Psoas muscle (tissue), 8 donors: ENCODE measurements around the gene SPINK1. TPM values are rescaled to one million over a fixed set of nuclear protein-coding genes. Genes with fewer than 3 reads are reported as not detected.
"Not testable (repeated sequence)": the region's sequence is repeated elsewhere in the genome, so short reads cannot be mapped to it uniquely, and the experiment has no call there.

Source experiments
- ATAC-seq, 4 donors: fragments of 200-7000 bp; cut with Tn5 transposase; one replicate each; pipeline ENCODE4 v1.9.1; 2020; ENCODE audit warnings: moderate library complexity in 3 of 4, mild to moderate bottlenecking in 2 of 4
- DNase-seq, 2 donors: peaks; one replicate each; pipeline ENCODE4 v3.0.0-alpha.2; 2020
- H3K27ac ChIP-seq: fragments of 200-600 bp; one replicate; pipeline ENCODE4 v1.8.0; 2022
- H3K27me3 ChIP-seq, 3 donors: fragments of 200-600 bp in 1 of 3; one replicate each; pipeline versions ENCODE4 v1.6.1 to v1.8.0; 2013 to 2022; ENCODE audit warnings: low read length in 2 of 3, mild to moderate bottlenecking in 2 of 3, moderate library complexity in 1 of 3; ENCODE audit not compliant: insufficient read depth in 3 of 3
- H3K36me3 ChIP-seq, 2 donors: fragments of 200-600 bp in 1 of 2; one replicate each; pipeline versions ENCODE4 v1.6.1 to v1.8.0; 2013 to 2022; ENCODE audit warnings: low read depth in 1 of 2, mild to moderate bottlenecking in 1 of 2, moderate library complexity in 1 of 2; ENCODE audit not compliant: insufficient read depth in 1 of 2
- H3K4me1 ChIP-seq: fragments of 200-600 bp; one replicate; pipeline ENCODE4 v1.8.0; 2022
- H3K4me3 ChIP-seq: fragments of 200-600 bp; one replicate; pipeline ENCODE4 v1.8.0; 2022; ENCODE audit warnings: mild to moderate bottlenecking
- H3K9me3 ChIP-seq: fragments of 200-600 bp; one replicate; pipeline ENCODE4 v1.8.0; 2022
- CTCF ChIP-seq: fragments of 200-600 bp; IDR thresholded peaks from one replicate; pipeline ENCODE4 v1.8.0; 2022; ENCODE audit warnings: antibody characterized with exemption
- WGBS, 3 donors: extraction: QIAGEN DNeasy Blood & Tissue Kit; methylation state at CpG; one replicate each; pipeline versions ENCODE4 v1.1.6 to v1.1.7; 2013; 5-methylcytosine and 5-hydroxymethylcytosine counted together
- intact Hi-C, 2 donors: fragments of 100-400 bp; cut with DNase I; formaldehyde crosslinking; loops; one replicate each; pipeline versions ENCODE4 v1.11.0 to v1.14.2; 2022
- polyA plus RNA-seq, 3 donors: library from polyadenylated mRNA; stranded (reverse); fragments of 200-250 nt; gene quantifications; one replicate each; pipeline ENCODE4 v1.2.3, GENCODE V29; 2013
- total RNA-seq, 4 donors: library from RNA; stranded (reverse); fragmentation: NEBNext Ultra II Directional in 2 of 4; extraction: Animal tissue kit (Norgen Biotek cat#: 25700) in 2 of 4; gene quantifications; one replicate each; pipeline versions ENCODE4 v1.2.1 to v1.2.4, GENCODE V29; 2021 to 2023
- donor health status: healthy with polysubstance abuse.
- donor health status: DM: no; HTN: no; CAD: no; lungs with moderate emphysema.
- donor health status: Bipolar disorder and iron deficiency.
- donor health status: healthy.
- donor health status: DM: yes; HTN: yes; CAD: no.
- donor health status: DM: no; HTN: no; CAD: no.
- donor health status: DM: no; HTN: no; CAD: no.
- donor health status: DM: yes; HTN: yes; CAD: no.

Gene SPINK1
- total and polyA plus RNA-seq, 7 donors: 1.6 to 24.1 (median 7.2) TPM; not detected in 1

GRCh38 chr5:147876626-147877025 lies 45.2 kb upstream of the SPINK1 start:
- WGBS, 3 donors: 71 to 78% (median 76%) methylated on average over 2 of the region's 2 CpGs
- TF ChIP-seq CTCF: no peak
- peaks cover 0 to 6% (median 0%) of the 10 kb centered on the region in 3 donors for H3K27me3 ChIP-seq
- H3K4me1 ChIP-seq: no peaks in the 10 kb centered on the region
- ATAC-seq: no peak
- no peak overlapping the region for H3K4me3 ChIP-seq
- intact Hi-C loops: no loop called here
- H3K9me3 ChIP-seq: no peaks in the 10 kb centered on the region
- DNase-seq: no peak
- no peak overlapping the region for H3K27ac ChIP-seq
- H3K36me3 ChIP-seq: no peaks in the 10 kb centered on the region

- H3K4me1 ChIP-seq: no peaks in the 10 kb centered on the region
- intact Hi-C loops: no loop called here
- H3K36me3 ChIP-seq: no peaks in the 10 kb centered on the region
- H3K27me3 ChIP-seq: peaks cover 0 to 6% (median 0%) of the 10 kb centered on the region in 3 donors
- H3K9me3 ChIP-seq: no peaks in the 10 kb centered on the region
- no peak overlapping the region for H3K4me3 ChIP-seq
- H3K27ac ChIP-seq: no peak overlapping the region
- ATAC-seq (no peak), DNase-seq (no peak)
- TF ChIP-seq CTCF: no peak
Measured at GRCh38 chr5:147876141-147876540, 44.7 kb upstream of the SPINK1 start.

- H3K9me3 ChIP-seq: no peaks in the 10 kb centered on the region
- no peaks in the 10 kb centered on the region for H3K36me3 ChIP-seq
- H3K27ac ChIP-seq: no peak overlapping the region
- intact Hi-C loops: no loop called here
- H3K4me3 ChIP-seq: no peak overlapping the region
- WGBS, 3 donors: 25 to 33% (median 25%) methylated on average over 3 of the region's 3 CpGs
- TF ChIP-seq CTCF: no peak
- no peak for ATAC-seq
- H3K27me3 ChIP-seq: peaks cover 0 to 3% (median 0%) of the 10 kb centered on the region in 3 donors
- no peak for DNase-seq
- no peaks in the 10 kb centered on the region for H3K4me1 ChIP-seq
Measured at GRCh38 chr5:147874910-147875367, 43.5 kb upstream of the SPINK1 start.

- H3K27me3 ChIP-seq, H3K9me3 ChIP-seq, H3K4me3 ChIP-seq, H3K36me3 ChIP-seq, DNase-seq, H3K27ac ChIP-seq, H3K4me1 ChIP-seq, ATAC-seq, intact Hi-C loops: not testable (repeated sequence)
- 50 to 55% (median 53%) methylated on average over 4 to 5 of the region's 8 CpGs for WGBS, 3 donors
Measured at GRCh38 chr5:147874118-147874875, 42.8 kb upstream of the SPINK1 start.

- ATAC-seq, H3K27me3 ChIP-seq, intact Hi-C loops, H3K36me3 ChIP-seq, H3K9me3 ChIP-seq, H3K4me3 ChIP-seq, H3K4me1 ChIP-seq, DNase-seq, H3K27ac ChIP-seq: not testable (repeated sequence)
- 61 to 73% (median 69%) methylated on average over 15 to 16 of the region's 16 CpGs for WGBS, 3 donors
Measured at GRCh38 chr5:147872744-147873435, 41.4 kb upstream of the SPINK1 start.

- DNase-seq, H3K9me3 ChIP-seq, intact Hi-C loops, H3K4me3 ChIP-seq, H3K4me1 ChIP-seq, H3K27me3 ChIP-seq, H3K27ac ChIP-seq, H3K36me3 ChIP-seq, ATAC-seq: not testable (repeated sequence)
- 91 to 94% (median 91%) methylated on average over 17 to 18 of the region's 18 CpGs for WGBS, 3 donors
Measured at GRCh38 chr5:147871980-147872549, 40.6 kb upstream of the SPINK1 start.

GRCh38 chr5:147869892-147870291 lies 38.4 kb upstream of the SPINK1 start:
- 42 to 51% (median 44%) methylated on average over 4 to 6 of the region's 6 CpGs for WGBS, 3 donors
- intact Hi-C loops, DNase-seq, ATAC-seq, H3K4me3 ChIP-seq, H3K27ac ChIP-seq, H3K27me3 ChIP-seq, H3K36me3 ChIP-seq, H3K9me3 ChIP-seq, H3K4me1 ChIP-seq: not testable (repeated sequence)
